ENCODE measurements around the gene RAD51B.

The RAD51B gene

GRCh38 chr14:68548194-68549076 is 728.9 kb downstream of the RAD51B start:
- no peak for DNase-seq (ENCODE audit: low read depth in 2 of 2)

- no peak for DNase-seq (ENCODE audit: low read depth in 2 of 2)
Measured at GRCh38 chr14:68550338-68550715, 730.7 kb downstream of the RAD51B start.

GRCh38 chr14:68551045-68551683 is 731.6 kb downstream of the RAD51B start:
- no peak for DNase-seq (ENCODE audit: low read depth in 2 of 2)

- DNase-seq (ENCODE audit: low read depth in 2 of 2) = no peak
Measured at GRCh38 chr14:68552075-68552474, 732.5 kb downstream of the RAD51B start.

GRCh38 chr14:68552602-68553001 is 733.0 kb downstream of the RAD51B start:
- DNase-seq (ENCODE audit: low read depth in 2 of 2) = no peak

- DNase-seq (ENCODE audit: low read depth in 2 of 2) = no peak
Measured at GRCh38 chr14:68553311-68553710, 733.7 kb downstream of the RAD51B start.

- DNase-seq (ENCODE audit: low read depth in 2 of 2) = no peak
Measured at GRCh38 chr14:68554231-68554630, 734.7 kb downstream of the RAD51B start.

GRCh38 chr14:68556253-68556652 is 736.7 kb downstream of the RAD51B start:
- no peak for DNase-seq (ENCODE audit: low read depth in 2 of 2)

- no peak for DNase-seq (ENCODE audit: low read depth in 2 of 2)
Measured at GRCh38 chr14:68557648-68558047, 738.1 kb downstream of the RAD51B start.

- DNase-seq (ENCODE audit: low read depth in 2 of 2) = no peak
Measured at GRCh38 chr14:68558096-68558495, 738.5 kb downstream of the RAD51B start.

- DNase-seq (ENCODE audit: low read depth in 2 of 2) = no peak
Measured at GRCh38 chr14:68559949-68560348, 740.4 kb downstream of the RAD51B start.

- DNase-seq (ENCODE audit: low read depth in 2 of 2) = no peak
Measured at GRCh38 chr14:68561531-68562007, 742.0 kb downstream of the RAD51B start.

GRCh38 chr14:68562911-68563250 is 743.3 kb downstream of the RAD51B start:
- no peak for DNase-seq (ENCODE audit: low read depth in 2 of 2)

- no peak for DNase-seq (ENCODE audit: low read depth in 2 of 2)
Measured at GRCh38 chr14:68563251-68564131, 743.9 kb downstream of the RAD51B start.

- DNase-seq (ENCODE audit: low read depth in 2 of 2) = no peak
Measured at GRCh38 chr14:68564191-68564825, 744.7 kb downstream of the RAD51B start.

GRCh38 chr14:68564826-68565759 is 745.5 kb downstream of the RAD51B start:
- DNase-seq (ENCODE audit: low read depth in 2 of 2) = no peak

GRCh38 chr14:68566075-68566474 is 746.5 kb downstream of the RAD51B start:
- no peak for DNase-seq (ENCODE audit: low read depth in 2 of 2)

GRCh38 chr14:68568907-68569897 is 749.6 kb downstream of the RAD51B start:
- no peak for DNase-seq (ENCODE audit: low read depth in 2 of 2)

- DNase-seq (ENCODE audit: low read depth in 2 of 2) = no peak
Measured at GRCh38 chr14:68569970-68570409, 750.4 kb downstream of the RAD51B start.
